ENCODE measurements around the gene TFG.

TFG gene

GRCh38 chr3:100717637-100718487 is 8.6 kb downstream of the TFG start:
- CTCF ChIA-PET = interaction anchor here (0.9 kb wide), 1 partner anchor 255 kb away, joined by 5 read pairs; no protein-coding TSS in a partner anchor
- Mint-ChIP-seq H3K27ac (no peak overlapping the region), H3K4me3 (no peak overlapping the region), H3K4me1 (peaks cover 37% of the 10 kb centered on the region), H3K36me3 (peaks cover 63% of the 10 kb centered on the region), H3K27me3 (no peaks in the 10 kb centered on the region), H3K9me3 (no peaks in the 10 kb centered on the region)
- DNase-seq = no peak

DNA sequence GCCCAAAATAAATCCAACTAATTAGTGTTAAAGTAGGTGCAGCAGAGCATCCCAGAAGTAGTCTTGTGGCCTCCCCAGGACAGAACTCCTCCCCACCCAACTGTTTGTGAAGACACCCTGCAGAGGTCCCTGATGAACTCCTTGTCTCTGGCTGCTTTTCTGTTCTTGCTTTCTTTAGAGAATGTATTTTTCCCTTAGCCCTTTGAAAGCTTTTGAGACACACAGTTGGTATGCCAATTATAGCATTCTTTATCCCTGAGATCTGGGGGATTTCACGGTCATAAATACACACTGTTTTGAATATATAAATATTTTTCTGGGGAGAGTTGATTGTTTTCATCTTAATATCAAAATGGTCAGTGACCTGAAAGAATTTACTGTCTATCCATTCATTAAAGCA is 9.8 kb downstream of the TFG start:
- H3K36me3 Mint-ChIP-seq = peaks cover 57% of the 10 kb centered on the region
- no peak overlapping the region for H3K27ac Mint-ChIP-seq
- H3K9me3 Mint-ChIP-seq = no peaks in the 10 kb centered on the region
- peaks cover 31% of the 10 kb centered on the region for H3K4me1 Mint-ChIP-seq
- DNase-seq = no peak
- CTCF ChIA-PET = interaction anchor here (1.2 kb wide), 1 partner anchor 9 kb away, joined by 5 read pairs; no protein-coding TSS in a partner anchor
- H3K4me3 Mint-ChIP-seq = no peak overlapping the region
- H3K27me3 Mint-ChIP-seq = no peaks in the 10 kb centered on the region

GRCh38 chr3:100720426-100720825 is 11.1 kb downstream of the TFG start:
- Mint-ChIP-seq H3K4me3 (no peak overlapping the region), H3K36me3 (peaks cover 49% of the 10 kb centered on the region), H3K27ac (no peak overlapping the region), H3K27me3 (no peaks in the 10 kb centered on the region), H3K9me3 (no peaks in the 10 kb centered on the region), H3K4me1 (peaks cover 24% of the 10 kb centered on the region)
- DNase-seq = no peak
- CTCF ChIA-PET = no interaction called here

DNA sequence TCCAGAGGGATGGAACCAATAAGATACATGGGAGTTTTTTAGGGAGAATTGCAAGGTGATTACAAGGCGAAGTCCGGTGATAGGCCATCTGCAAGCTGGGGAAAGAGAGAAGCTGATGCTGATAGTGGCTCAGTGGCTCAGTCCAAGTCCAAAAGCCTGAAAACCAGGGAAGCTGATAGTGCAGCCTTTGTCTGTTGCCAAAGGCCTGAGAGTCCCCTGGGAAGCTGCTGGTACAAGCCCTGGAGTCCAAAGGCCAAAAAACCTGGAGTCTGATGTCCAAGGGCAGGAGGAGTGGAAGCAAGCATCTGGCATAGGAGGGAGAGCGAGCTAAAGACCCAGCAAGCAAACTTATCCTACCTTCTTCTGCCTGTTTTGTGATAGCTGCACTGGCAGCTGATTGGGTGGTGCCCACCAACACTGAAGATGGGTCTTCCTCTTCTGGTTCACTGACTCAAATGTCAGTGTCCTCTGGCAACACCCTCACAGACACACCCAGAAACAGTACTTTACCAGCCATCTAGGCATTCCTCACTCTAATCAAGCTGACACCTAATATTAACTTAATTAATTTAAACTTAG is 16.7 kb downstream of the TFG start:
- H3K27me3 Mint-ChIP-seq = no peaks in the 10 kb centered on the region
- no peak for DNase-seq
- no peaks in the 10 kb centered on the region for H3K9me3 Mint-ChIP-seq
- CTCF ChIA-PET = interaction anchor here (0.9 to 1.4 kb wide), 4 partner anchors 9 to 90 kb away, joined by 3 to 5 read pairs (median 3); no protein-coding TSS in a partner anchor
- peaks cover 13% of the 10 kb centered on the region for H3K4me1 Mint-ChIP-seq
- no peak overlapping the region for H3K27ac Mint-ChIP-seq
- no peak overlapping the region for H3K4me3 Mint-ChIP-seq
- peaks cover 50% of the 10 kb centered on the region for H3K36me3 Mint-ChIP-seq

DNA sequence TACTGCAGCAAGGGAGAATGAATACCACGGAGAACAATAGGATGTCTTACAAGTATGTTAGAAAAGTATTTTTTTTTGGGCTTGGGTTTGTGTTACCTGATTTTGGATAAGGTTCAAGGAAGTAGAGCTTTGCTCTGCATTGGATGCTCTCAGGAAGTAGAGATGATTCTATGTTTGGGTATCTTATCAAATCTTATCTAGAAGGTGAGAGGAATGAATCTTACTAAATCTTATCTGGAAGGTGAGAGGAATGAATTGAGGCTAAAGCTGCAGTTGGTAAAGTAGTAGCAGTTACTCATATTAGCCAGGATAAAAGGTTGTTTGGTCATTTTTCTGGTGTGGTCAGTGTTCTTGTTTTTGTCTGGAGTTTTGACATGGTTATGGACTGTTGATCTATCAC is 17.4 kb downstream of the TFG start:
- CTCF ChIA-PET = interaction anchor here (0.9 to 1.4 kb wide), 2 partner anchors 8 to 16 kb away, joined by 3 read pairs; no protein-coding TSS in a partner anchor
- Mint-ChIP-seq H3K9me3 (no peaks in the 10 kb centered on the region), H3K27me3 (no peaks in the 10 kb centered on the region), H3K4me3 (no peak overlapping the region), H3K27ac (no peak overlapping the region), H3K36me3 (peaks cover 44% of the 10 kb centered on the region), H3K4me1 (peaks cover 13% of the 10 kb centered on the region)
- DNase-seq = no peak

GRCh38 chr3:100730524-100730923 is 21.2 kb downstream of the TFG start:
- no peaks in the 10 kb centered on the region for H3K27me3 Mint-ChIP-seq
- CTCF ChIA-PET = interaction anchor here (1.6 kb wide), 1 partner anchor 10 kb away, joined by 6 read pairs; no protein-coding TSS in a partner anchor
- no peak for DNase-seq
- H3K27ac Mint-ChIP-seq = no peak overlapping the region
- peaks cover 15% of the 10 kb centered on the region for H3K4me1 Mint-ChIP-seq
- H3K4me3 Mint-ChIP-seq = no peak overlapping the region
- H3K9me3 Mint-ChIP-seq = no peaks in the 10 kb centered on the region
- H3K36me3 Mint-ChIP-seq = peaks cover 49% of the 10 kb centered on the region

DNA sequence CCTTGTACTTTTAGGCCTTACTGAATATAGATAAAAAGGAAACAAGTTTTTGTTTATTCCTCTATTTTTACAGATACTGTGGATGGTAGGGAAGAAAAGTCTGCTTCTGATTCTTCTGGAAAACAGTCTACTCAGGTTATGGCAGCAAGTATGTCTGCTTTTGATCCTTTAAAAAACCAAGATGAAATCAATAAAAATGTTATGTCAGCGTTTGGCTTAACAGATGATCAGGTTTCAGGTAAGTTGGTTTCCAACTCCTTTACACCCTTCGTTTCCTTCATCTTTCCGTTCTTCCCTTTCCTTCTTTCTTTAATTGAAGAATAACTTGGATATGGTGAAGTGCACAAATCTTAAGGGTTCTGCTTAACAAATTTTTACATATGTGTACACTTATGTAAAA is 23.1 kb downstream of the TFG start:
- no peak overlapping the region for H3K27ac Mint-ChIP-seq
- peaks cover 52% of the 10 kb centered on the region for H3K36me3 Mint-ChIP-seq
- no peak for DNase-seq
- CTCF ChIA-PET = no interaction called here
- peaks cover 5% of the 10 kb centered on the region for H3K4me1 Mint-ChIP-seq
- H3K4me3 Mint-ChIP-seq = no peak overlapping the region
- H3K27me3 Mint-ChIP-seq = no peaks in the 10 kb centered on the region
- H3K9me3 Mint-ChIP-seq = no peaks in the 10 kb centered on the region

DNA sequence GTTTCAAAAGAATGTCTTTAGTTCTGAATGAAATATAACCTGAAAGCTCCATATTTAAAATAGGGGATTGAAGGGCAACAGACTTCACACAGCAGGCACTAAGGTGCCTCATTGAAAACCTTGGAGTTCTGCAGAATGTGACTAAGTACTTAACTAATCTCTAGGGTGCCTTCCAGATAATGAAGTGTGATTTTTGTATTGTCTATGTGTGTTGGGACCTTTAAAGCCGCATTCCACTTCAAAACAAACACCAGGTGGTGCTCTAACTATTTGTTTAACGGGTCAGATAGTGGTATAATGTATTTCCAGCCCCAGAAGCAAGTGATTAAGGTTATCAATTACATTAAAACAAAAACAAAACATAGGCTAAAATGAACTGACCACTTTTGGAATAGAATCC is 28.0 kb downstream of the TFG start:
- Mint-ChIP-seq H3K27me3 (no peaks in the 10 kb centered on the region), H3K36me3 (peaks cover 46% of the 10 kb centered on the region), H3K27ac (no peak overlapping the region), H3K4me1 (peaks cover 2% of the 10 kb centered on the region), H3K9me3 (no peaks in the 10 kb centered on the region), H3K4me3 (no peak overlapping the region)
- CTCF ChIA-PET = interaction anchor here (0.6 to 1.7 kb wide), 6 partner anchors 12 to 275 kb away, joined by 3 to 7 read pairs (median 4); no protein-coding TSS in a partner anchor
- DNase-seq = no peak

- CTCF ChIA-PET = interaction anchor here (1.8 to 1.9 kb wide), 2 partner anchors 10 to 56 kb away, joined by 6 read pairs; no protein-coding TSS in a partner anchor
- H3K9me3 Mint-ChIP-seq = no peaks in the 10 kb centered on the region
- no peak overlapping the region for H3K4me3 Mint-ChIP-seq
- DNase-seq = no peak
- peaks cover 37% of the 10 kb centered on the region for H3K36me3 Mint-ChIP-seq
- no peak overlapping the region for H3K27ac Mint-ChIP-seq
- no peaks in the 10 kb centered on the region for H3K4me1 Mint-ChIP-seq
- H3K27me3 Mint-ChIP-seq = no peaks in the 10 kb centered on the region
These were observed 30.9 kb downstream of the TFG start for GRCh38 chr3:100740207-100740606.

GRCh38 chr3:100743535-100743934 is 34.2 kb downstream of the TFG start:
- Mint-ChIP-seq H3K27me3 (no peaks in the 10 kb centered on the region), H3K4me3 (no peak overlapping the region), H3K27ac (no peak overlapping the region), H3K36me3 (peaks cover 39% of the 10 kb centered on the region), H3K9me3 (no peaks in the 10 kb centered on the region), H3K4me1 (no peaks in the 10 kb centered on the region)
- no peak for DNase-seq
- CTCF ChIA-PET = interaction anchor here (0.7 to 2.0 kb wide), 2 partner anchors 9 to 53 kb away, joined by 3 to 5 read pairs; no protein-coding TSS in a partner anchor

- DNase-seq = no peak
- CTCF ChIA-PET = no interaction called here
- no peaks in the 10 kb centered on the region for H3K4me1 Mint-ChIP-seq
- no peak overlapping the region for H3K27ac Mint-ChIP-seq
- H3K4me3 Mint-ChIP-seq = no peak overlapping the region
- H3K36me3 Mint-ChIP-seq = peaks cover 40% of the 10 kb centered on the region
- no peaks in the 10 kb centered on the region for H3K9me3 Mint-ChIP-seq
- H3K27me3 Mint-ChIP-seq = no peaks in the 10 kb centered on the region
These were observed 35.4 kb downstream of the TFG start for GRCh38 chr3:100744671-100745070.

DNA sequence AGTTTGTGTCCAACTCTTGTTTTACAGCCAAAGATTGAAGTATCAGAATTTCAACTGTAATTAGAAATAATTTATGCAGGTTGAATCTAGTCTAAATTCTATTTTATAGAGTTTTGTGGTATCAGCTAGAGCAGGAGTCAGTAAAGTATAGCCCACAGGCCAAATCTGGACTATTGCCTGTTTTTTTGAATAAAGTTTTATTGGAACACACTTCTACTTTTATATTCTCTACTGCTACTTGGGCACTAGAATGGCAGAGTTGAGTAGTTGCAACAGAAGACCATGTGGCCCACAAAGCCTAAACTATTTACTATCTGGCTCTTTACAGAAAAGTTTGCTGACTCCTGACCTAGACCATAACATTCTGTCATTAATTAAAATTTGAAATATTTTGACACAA is 36.3 kb downstream of the TFG start:
- DNase-seq = no peak
- Mint-ChIP-seq H3K9me3 (no peaks in the 10 kb centered on the region), H3K4me3 (no peak overlapping the region), H3K27me3 (no peaks in the 10 kb centered on the region), H3K36me3 (peaks cover 41% of the 10 kb centered on the region), H3K27ac (no peak overlapping the region), H3K4me1 (no peaks in the 10 kb centered on the region)
- CTCF ChIA-PET = interaction anchor here (0.5 kb wide), 1 partner anchor 33 kb away, joined by 3 read pairs; no protein-coding TSS in a partner anchor

DNA sequence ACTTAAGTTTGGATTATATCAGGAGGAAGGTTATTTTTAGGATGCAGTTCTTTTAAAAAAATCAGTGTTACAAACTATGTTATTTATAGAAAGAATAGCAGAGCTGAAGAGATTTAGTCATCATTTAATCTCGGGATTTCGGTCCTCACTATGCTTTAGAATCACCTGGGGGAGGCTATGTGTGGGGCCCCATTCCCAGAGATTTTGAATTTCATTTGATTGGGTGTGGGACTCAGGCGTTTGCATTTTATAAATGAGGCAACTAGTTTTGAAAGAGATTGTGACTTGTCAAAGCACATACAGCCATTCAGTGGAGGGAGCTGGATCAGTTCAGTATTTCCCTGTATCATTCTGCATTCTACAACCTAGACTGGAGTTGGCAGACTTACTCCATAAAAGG is 36.8 kb downstream of the TFG start:
- Mint-ChIP-seq H3K4me3 (no peak overlapping the region), H3K9me3 (no peaks in the 10 kb centered on the region), H3K27me3 (no peaks in the 10 kb centered on the region), H3K27ac (no peak overlapping the region), H3K4me1 (no peaks in the 10 kb centered on the region), H3K36me3 (peaks cover 41% of the 10 kb centered on the region)
- CTCF ChIA-PET = no interaction called here
- no peak for DNase-seq

DNA sequence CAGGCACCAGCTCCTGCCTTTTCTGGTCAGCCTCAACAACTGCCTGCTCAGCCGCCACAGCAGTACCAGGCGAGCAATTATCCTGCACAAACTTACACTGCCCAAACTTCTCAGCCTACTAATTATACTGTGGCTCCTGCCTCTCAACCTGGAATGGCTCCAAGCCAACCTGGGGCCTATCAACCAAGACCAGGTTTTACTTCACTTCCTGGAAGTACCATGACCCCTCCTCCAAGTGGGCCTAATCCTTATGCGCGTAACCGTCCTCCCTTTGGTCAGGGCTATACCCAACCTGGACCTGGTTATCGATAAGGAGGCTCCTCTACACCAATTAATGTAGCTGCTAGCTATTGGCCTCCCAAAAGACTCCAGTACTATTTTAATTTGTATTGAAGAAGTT is 38.9 kb downstream of the TFG start:
- Mint-ChIP-seq H3K4me3 (no peak overlapping the region), H3K4me1 (no peaks in the 10 kb centered on the region), H3K36me3 (peaks cover 55% of the 10 kb centered on the region), H3K27me3 (no peaks in the 10 kb centered on the region), H3K9me3 (no peaks in the 10 kb centered on the region), H3K27ac (no peak overlapping the region)
- no peak for DNase-seq
- CTCF ChIA-PET = no interaction called here

- no peak overlapping the region for H3K27ac Mint-ChIP-seq
- no peak for DNase-seq
- no peak overlapping the region for H3K4me3 Mint-ChIP-seq
- peaks cover 58% of the 10 kb centered on the region for H3K36me3 Mint-ChIP-seq
- CTCF ChIA-PET = no interaction called here
- H3K4me1 Mint-ChIP-seq = no peaks in the 10 kb centered on the region
- H3K9me3 Mint-ChIP-seq = no peaks in the 10 kb centered on the region
- H3K27me3 Mint-ChIP-seq = no peaks in the 10 kb centered on the region
These were observed 39.7 kb downstream of the TFG start for GRCh38 chr3:100748967-100749366.

All from activated naive CD4-positive, alpha-beta T cell treated with anti-CD3 and anti-CD28 coated beads, Interleukin-2, amount 10 ng/mL, durations not matched to agents 7 days and 5 days (primary cell).